HCT116 (cell line): ENCODE data around the gene PIGQ. TPM values are rescaled to one million over a fixed set of nuclear protein-coding genes. Genes with fewer than 3 reads are reported as not detected.

Source experiments
- ATAC-seq: fragments of 200-7000 bp; cut with Tn5 transposase; 2 replicates; pipeline ENCODE4 v1.9.1; 2020; ENCODE audit warnings: mild to moderate bottlenecking, moderate library complexity
- BruUV-seq: library from RNA; stranded (reverse); fragments of 400-500 nt; replicated peaks from 2 replicates; lab custom pipeline; 2021; lab: Mats Ljungman, UMichigan
- CTCF ChIA-PET: fragments of 300-600 bp; sonication (Branson Sonifier 250); formaldehyde crosslinking; loops from one replicate; lab custom pipeline; 2021; ENCODE audit warnings: antibody characterized with exemption; lab: Charles Lee
- POLR2A ChIA-PET: fragments of 300-600, 350-600 bp; sonication (Branson Sonifier 250); formaldehyde crosslinking; loops from one replicate; lab custom pipeline; 2021; ENCODE audit warnings: antibody characterized with exemption; lab: Charles Lee
- RAD21 ChIA-PET, 2 experiments: fragments of 300-600 bp; sonication (Branson Sonifier 250); formaldehyde crosslinking; loops; one replicate each; lab custom pipeline; 2023; ENCODE audit warnings: low total read pairs in 2 of 2; ENCODE audit not compliant: uncharacterized antibody in 2 of 2, unreplicated experiment in 2 of 2, low non-redundant PET in 1 of 2; lab: Charles Lee
- DNase-seq: peaks from one replicate; pipeline ENCODE4 v3.0.0-alpha.2; 2010; ENCODE audit warnings: low read depth, low spot score
- H2AFZ ChIP-seq: fragments of 200-600 bp; shearing (Covaris generic), sonication (generic); 2 replicates; pipeline ENCODE4 v1.6.1; 2017; ENCODE audit warnings: low read depth, mixed run types, mixed read lengths, antibody characterized with exemption, low read length; ENCODE audit not compliant: poor library complexity, severe bottlenecking
- H3K27ac ChIP-seq: 2 replicates; pipeline ENCODE4 v1.5.1; 2012; ENCODE audit warnings: low read depth, low read length
- H3K27me3 ChIP-seq: fragments of 200-600 bp; sonication (generic); 2 replicates; pipeline ENCODE4 v1.6.1; 2016; ENCODE audit warnings: mixed run types, low read length, mixed read lengths; ENCODE audit not compliant: insufficient read depth
- H3K36me3 ChIP-seq, 2 experiments: fragments of 200-500 bp in 1 of 2; fragments of 200-600 bp in 1 of 2; sonication (Bioruptor generic) in 1 of 2; sonication (generic) in 1 of 2; 2 replicates each; pipeline versions ENCODE4 v1.5.1 to v1.6.1; 2014 to 2016; ENCODE audit warnings: low read length in 2 of 2, inconsistent platforms in 1 of 2, mixed read lengths in 1 of 2, mixed run types in 1 of 2; ENCODE audit not compliant: insufficient read depth in 2 of 2, control insufficient read depth in 1 of 2
- H3K4me1 ChIP-seq, 2 experiments: fragments of 200-600 bp in 1 of 2; sonication (generic) in 1 of 2; 2 replicates each; pipeline versions ENCODE4 v1.5.1 to v1.6.1; 2012 to 2017; ENCODE audit warnings: low read length in 2 of 2, inconsistent platforms in 1 of 2, mild to moderate bottlenecking in 1 of 2, mixed read lengths in 1 of 2, mixed run types in 1 of 2, moderate library complexity in 1 of 2; ENCODE audit not compliant: insufficient read depth in 2 of 2, control insufficient read depth in 1 of 2
- H3K4me2 ChIP-seq: fragments of 200-600 bp; sonication (generic); 2 replicates; pipeline ENCODE4 v1.6.1; 2017; ENCODE audit warnings: mixed run types, low read length, mixed read lengths
- H3K4me3 ChIP-seq, 2 experiments: fragments of 200-600 bp in 1 of 2; sonication (generic) in 1 of 2; replicated peaks in 1 of 2; 2 replicates each; pipeline ENCODE4 v1.5.1; 2011 to 2016; ENCODE audit warnings: low read length in 2 of 2, control low read depth in 1 of 2, low read depth in 1 of 2, mild to moderate bottlenecking in 1 of 2, mixed read lengths in 1 of 2, mixed run types in 1 of 2
- H3K79me2 ChIP-seq: fragments of 200-600 bp; sonication (generic); 2 replicates; pipeline ENCODE4 v1.6.1; 2017; ENCODE audit warnings: mild to moderate bottlenecking, mixed run types, low read length, moderate library complexity, mixed read lengths; ENCODE audit not compliant: insufficient read depth
- H3K9ac ChIP-seq: fragments of 200-600 bp; sonication (generic); 2 replicates; pipeline ENCODE4 v1.6.1; 2016; ENCODE audit warnings: low read length, mixed read lengths
- H3K9me2 ChIP-seq: fragments of 200-600 bp; sonication (generic), shearing (Covaris generic); 2 replicates; pipeline ENCODE4 v1.6.1; 2017; ENCODE audit warnings: mixed run types, mild to moderate bottlenecking, moderate library complexity; ENCODE audit not compliant: insufficient read depth
- H3K9me3 ChIP-seq, 2 experiments: fragments of 200-500 bp in 1 of 2; fragments of 200-600 bp in 1 of 2; sonication (Bioruptor generic) in 1 of 2; sonication (generic) in 1 of 2; 2 replicates each; pipeline ENCODE4 v1.6.1; 2014 to 2017; ENCODE audit warnings: low read length in 2 of 2, mixed read lengths in 2 of 2, inconsistent platforms in 1 of 2, low read depth in 1 of 2, mild to moderate bottlenecking in 1 of 2, mixed run types in 1 of 2, moderate library complexity in 1 of 2; ENCODE audit not compliant: control insufficient read depth in 1 of 2, insufficient read depth in 1 of 2
- H4K20me1 ChIP-seq: fragments of 200-600 bp; sonication (generic), shearing (Covaris generic); 2 replicates; pipeline ENCODE4 v1.6.1; 2017; ENCODE audit warnings: mixed run types, mild to moderate bottlenecking, moderate library complexity; ENCODE audit not compliant: insufficient read depth
- CEBPB ChIP-seq: IDR thresholded peaks from 2 replicates; pipeline ENCODE4 v1.6.1; 2012; ENCODE audit warnings: low read depth
- EZH2phosphoT487 ChIP-seq: fragments of 200-600 bp; IDR thresholded peaks from 2 replicates; pipeline ENCODE4 v1.6.1; 2018; ENCODE audit warnings: antibody characterized with exemption, borderline replicate concordance
- FOSL1 ChIP-seq: IDR thresholded peaks from 2 replicates; pipeline ENCODE4 v1.6.1; 2012; ENCODE audit warnings: low read depth
- JUND ChIP-seq: IDR thresholded peaks from 2 replicates; pipeline ENCODE4 v1.6.1; 2012
- POLR2AphosphoS5 ChIP-seq: IDR thresholded peaks from 2 replicates; pipeline ENCODE4 v1.6.1; 2011; ENCODE audit warnings: mild to moderate bottlenecking, low read depth, low read length, moderate library complexity
- SP1 ChIP-seq: IDR thresholded peaks from 2 replicates; pipeline ENCODE4 v1.6.1; 2012; ENCODE audit warnings: low read depth
- SRF ChIP-seq: IDR thresholded peaks from 2 replicates; pipeline ENCODE4 v1.6.1; 2012; ENCODE audit warnings: low read depth
- YY1 ChIP-seq: IDR thresholded peaks from 2 replicates; pipeline ENCODE4 v1.6.1; 2011; ENCODE audit warnings: low read length, low read depth, moderate library complexity, mild to moderate bottlenecking; ENCODE audit not compliant: insufficient replicate concordance; ENCODE audit errors: extremely low read depth
- ZFX ChIP-seq: fragments of 450-650 bp; IDR thresholded peaks from 2 replicates; pipeline ENCODE4 v1.6.1; 2017
- ZNF274 ChIP-seq: fragments of 200-500 bp; sonication (Bioruptor generic); IDR thresholded peaks from 2 replicates; pipeline ENCODE4 v1.6.1; 2014; ENCODE audit warnings: mild to moderate bottlenecking, low read depth, low read length, inconsistent platforms
- intact Hi-C: fragments of 100-400 bp; cut with micrococcal nuclease; formaldehyde crosslinking; loops from 2 replicates; pipeline ENCODE4 v1.10.0; 2022
- total RNA-seq: library from RNA; stranded (reverse); gene quantifications from one replicate; pipeline ENCODE4 v1.2.1, GENCODE V29; 2021; ENCODE audit not compliant: unreplicated experiment
- TF ChIP-seq, protein P1 (sequence below): IDR thresholded peaks from 2 replicates; pipeline ENCODE4 v1.6.1; 2011; ENCODE audit warnings: mild to moderate bottlenecking, low read length, moderate library complexity; ENCODE audit not compliant: insufficient replicate concordance; ENCODE audit errors: extremely low read depth

Gene PIGQ
- total RNA-seq, 1 experiment from 2014 or later: 21.0 TPM

DNA sequence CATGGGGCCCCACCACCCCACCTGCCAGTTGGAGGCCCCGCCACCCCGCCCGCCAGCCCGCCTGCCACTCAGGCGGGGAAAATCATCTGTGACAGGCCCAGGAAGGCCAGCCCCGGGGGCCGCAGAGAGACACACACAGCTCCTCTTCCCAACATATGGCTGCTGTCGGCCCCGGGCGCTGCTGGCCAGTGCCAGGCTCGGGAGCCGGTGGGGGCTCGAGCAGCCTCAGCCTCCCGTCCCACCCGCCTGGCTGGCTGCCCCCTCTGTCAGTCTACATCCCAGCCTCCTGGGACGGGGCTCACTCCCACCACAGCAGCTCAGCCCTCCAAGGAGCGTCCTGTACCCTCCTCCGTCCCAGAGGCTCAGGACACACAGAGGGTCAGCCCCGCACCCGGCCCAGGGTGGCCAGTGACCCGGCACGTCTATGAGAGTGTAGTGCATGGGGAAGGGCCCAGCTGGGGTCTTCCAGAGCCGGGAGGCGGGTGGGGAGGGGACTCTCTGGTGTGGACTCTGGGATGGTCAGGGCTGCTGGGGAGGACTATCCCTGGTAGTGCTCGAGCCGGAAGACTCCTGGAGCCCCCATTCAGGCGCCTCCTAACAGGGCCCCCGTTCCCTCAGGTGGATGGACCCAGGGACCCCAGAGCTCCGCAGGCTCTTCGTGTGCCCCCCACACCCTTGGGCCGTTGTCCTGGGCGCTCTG lies 13.1 kb upstream of the PIGQ start (continued):
- no peak for TF ChIP-seq EZH2phosphoT487
- TF ChIP-seq CEBPB: no peak
- TF ChIP-seq ZNF274: no peak

DNA sequence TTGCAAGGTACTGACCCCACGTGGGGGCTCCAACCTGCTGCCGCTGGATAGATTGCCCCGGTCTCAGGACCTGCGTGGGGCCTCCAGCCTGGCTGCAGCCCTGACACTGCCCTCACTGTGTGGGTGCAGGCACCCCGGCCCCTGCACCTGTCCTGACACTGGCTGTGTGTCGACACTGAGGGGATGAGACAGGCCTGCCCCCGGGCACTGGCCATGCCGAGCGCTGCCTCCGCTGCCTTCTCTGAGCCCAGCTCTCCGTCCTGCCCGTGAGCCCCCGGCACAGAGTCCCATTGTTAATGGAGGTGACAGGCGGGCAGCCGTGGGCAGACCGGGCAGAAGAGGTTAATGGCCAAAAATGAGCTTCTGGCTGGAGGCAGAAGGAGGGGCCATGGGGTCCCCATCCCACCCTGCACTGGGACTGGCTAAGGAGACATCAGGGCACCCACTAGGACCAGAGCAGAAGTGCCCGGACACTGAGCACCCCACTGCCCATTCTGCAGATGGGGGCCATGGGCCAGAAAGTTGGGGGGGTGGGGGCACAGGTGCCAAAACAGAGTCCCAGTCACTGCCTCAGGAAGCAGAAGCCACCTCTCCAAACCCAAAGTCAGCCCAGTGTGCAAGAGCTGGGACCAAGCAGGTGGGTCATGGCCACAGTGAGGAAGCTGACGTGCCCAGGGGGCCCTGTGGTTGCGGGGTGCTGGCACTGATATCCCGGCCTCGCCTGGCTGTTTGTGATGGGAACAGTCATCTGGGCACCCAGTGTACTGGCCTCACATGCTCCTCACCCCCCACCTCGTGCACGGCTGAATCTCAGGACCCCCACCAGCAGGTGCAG lies 12.1 kb upstream of the PIGQ start:
- BruUV-seq: no TSS peak
- POLR2A ChIA-PET: no interaction called here
- Histone ChIP-seq H4K20me1 (no peaks in the 10 kb centered on the region), H3K27ac (no peak overlapping the region), H3K36me3 (no peaks in the 10 kb centered on the region), H2AFZ (no peak overlapping the region), H3K9ac (no peak overlapping the region), H3K4me3 (no peak overlapping the region), H3K4me2 (no peak overlapping the region), H3K4me1 (no peaks in the 10 kb centered on the region), H3K79me2 (no peaks in the 10 kb centered on the region), H3K27me3 (no peaks in the 10 kb centered on the region), H3K9me2 (no peaks in the 10 kb centered on the region), H3K9me3 (no peaks in the 10 kb centered on the region)
- RAD21 ChIA-PET: no interaction called here
- TF ChIP-seq ZFX (no peak), POLR2AphosphoS5 (no peak), ZNF274 (no peak), SP1 (no peak), JUND (no peak), FOSL1 (no peak), YY1 (no peak), CEBPB (no peak), SRF (no peak)
- TF ChIP-seq, protein P1, sequence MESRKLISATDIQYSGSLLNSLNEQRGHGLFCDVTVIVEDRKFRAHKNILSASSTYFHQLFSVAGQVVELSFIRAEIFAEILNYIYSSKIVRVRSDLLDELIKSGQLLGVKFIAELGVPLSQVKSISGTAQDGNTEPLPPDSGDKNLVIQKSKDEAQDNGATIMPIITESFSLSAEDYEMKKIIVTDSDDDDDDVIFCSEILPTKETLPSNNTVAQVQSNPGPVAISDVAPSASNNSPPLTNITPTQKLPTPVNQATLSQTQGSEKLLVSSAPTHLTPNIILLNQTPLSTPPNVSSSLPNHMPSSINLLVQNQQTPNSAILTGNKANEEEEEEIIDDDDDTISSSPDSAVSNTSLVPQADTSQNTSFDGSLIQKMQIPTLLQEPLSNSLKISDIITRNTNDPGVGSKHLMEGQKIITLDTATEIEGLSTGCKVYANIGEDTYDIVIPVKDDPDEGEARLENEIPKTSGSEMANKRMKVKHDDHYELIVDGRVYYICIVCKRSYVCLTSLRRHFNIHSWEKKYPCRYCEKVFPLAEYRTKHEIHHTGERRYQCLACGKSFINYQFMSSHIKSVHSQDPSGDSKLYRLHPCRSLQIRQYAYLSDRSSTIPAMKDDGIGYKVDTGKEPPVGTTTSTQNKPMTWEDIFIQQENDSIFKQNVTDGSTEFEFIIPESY: no peak
- DNase-seq (no peak), ATAC-seq (no peak)
- intact Hi-C loops: no loop called here
- CTCF ChIA-PET: no interaction called here
